Effector memory CD8-positive, alpha-beta T cell (primary cell): ENCODE results near the gene SYNGAP1.
"Not testable (repeated sequence)": the region's sequence is repeated elsewhere in the genome, so short reads cannot be mapped to it uniquely, and the experiment has no call there.

Experiments used
- ATAC-seq: fragments of 150-1000 bp; cut with Tn5 transposase; replicated peaks from 2 replicates; pipeline ENCODE4 v1.10.0; 2021; ENCODE audit warnings: mild to moderate bottlenecking, moderate library complexity
- DNase-seq, 3 experiments: peaks; one replicate each; pipeline ENCODE4 v3.0.0; 2021
- H3K27ac Mint-ChIP-seq, 2 donors: one replicate each; pipeline ENCODE4 v1.8.0; 2022; ENCODE audit warnings: mild to moderate bottlenecking in 2 of 2, mixed read lengths in 2 of 2, moderate library complexity in 2 of 2
- H3K27me3 Mint-ChIP-seq, 2 donors: one replicate each; pipeline ENCODE4 v1.8.0; 2022; ENCODE audit warnings: mixed read lengths in 2 of 2
- H3K36me3 Mint-ChIP-seq: one replicate; pipeline ENCODE4 v1.8.0; 2022; ENCODE audit warnings: mild to moderate bottlenecking, moderate library complexity, mixed read lengths; ENCODE audit not compliant: insufficient read depth
- H3K4me1 Mint-ChIP-seq, 2 donors: one replicate each; pipeline ENCODE4 v1.8.0; 2022; ENCODE audit warnings: low read depth in 2 of 2, mixed read lengths in 2 of 2
- H3K4me3 Mint-ChIP-seq, 2 donors: one replicate each; pipeline ENCODE4 v1.8.0; 2022; ENCODE audit warnings: mild to moderate bottlenecking in 2 of 2, mixed read lengths in 2 of 2, moderate library complexity in 2 of 2
- H3K9me3 Mint-ChIP-seq, 2 donors: one replicate each; pipeline ENCODE4 v1.8.0; 2022; ENCODE audit warnings: mixed read lengths in 2 of 2

SYNGAP1 gene

DNA sequence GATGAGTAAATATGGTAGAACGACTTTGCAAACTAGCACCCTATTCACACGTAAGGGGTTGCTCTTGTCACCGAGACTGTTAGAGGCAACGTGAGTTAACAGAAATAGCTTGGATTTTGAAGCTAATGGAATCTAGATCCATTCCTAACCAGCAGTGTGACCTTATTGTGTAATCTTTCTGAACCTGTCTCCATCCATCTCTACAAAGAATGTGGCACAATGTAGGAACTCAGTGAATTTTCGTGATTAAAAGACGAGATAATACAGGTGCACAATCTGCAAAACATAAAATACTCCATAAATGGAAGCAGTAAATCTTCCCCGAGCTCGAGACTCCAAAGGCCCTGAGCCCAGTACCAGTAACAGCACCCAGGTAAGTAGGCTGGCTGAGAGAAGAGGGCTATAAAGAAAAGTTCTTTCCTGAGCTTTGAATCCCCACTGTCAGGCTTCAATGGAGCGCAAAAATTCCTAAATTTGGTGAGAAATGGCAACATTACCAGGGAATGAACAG lies 29.0 kb upstream of the SYNGAP1 start:
- peak; percentile 3 for ATAC-seq
- DNase-seq = no peak
- peak overlapping the region; percentile 78 to 90 for H3K27ac Mint-ChIP-seq
- peaks cover 16 to 30% of the 10 kb centered on the region in 2 donors for H3K4me1 Mint-ChIP-seq
- H3K36me3 Mint-ChIP-seq = peaks cover 6% of the 10 kb centered on the region
- H3K27me3 Mint-ChIP-seq = no peaks in the 10 kb centered on the region
- peak overlapping the region; percentile 81 to 83 for H3K4me3 Mint-ChIP-seq
- no peaks in the 10 kb centered on the region for H3K9me3 Mint-ChIP-seq

DNA sequence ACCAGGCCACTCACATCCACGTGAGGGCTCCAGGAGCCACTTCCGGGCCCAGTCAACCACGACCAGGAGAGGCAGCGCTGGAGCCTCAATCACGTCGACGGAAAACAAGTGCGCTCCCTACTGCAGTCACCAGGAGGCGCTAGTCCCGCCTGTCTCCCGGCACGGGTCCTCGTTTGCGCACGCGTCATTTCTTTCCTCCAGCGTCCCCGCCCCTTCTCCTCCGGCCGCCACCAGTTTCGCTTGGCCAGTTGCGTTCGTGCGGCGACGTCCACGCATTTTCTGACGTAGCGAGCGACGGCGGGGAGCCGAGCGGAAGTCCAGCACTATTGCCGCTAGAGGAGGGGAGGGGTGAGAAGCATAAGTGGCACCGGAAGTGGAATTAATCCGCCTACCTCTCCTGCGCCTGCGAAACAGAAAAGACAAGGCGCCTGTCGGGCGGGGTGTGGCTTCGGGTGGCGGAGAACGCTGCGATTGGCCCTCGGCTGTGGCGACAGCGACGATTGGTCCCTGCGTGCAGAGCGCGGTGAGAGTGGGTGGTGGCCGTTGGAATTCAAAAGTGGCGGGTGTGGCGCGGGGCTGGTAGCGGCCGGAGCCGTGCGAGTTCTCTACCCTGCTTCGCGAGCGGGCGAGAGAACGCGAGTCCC lies 28.5 kb upstream of the SYNGAP1 start, which contains the start of gene KIFC1:
Gene KIFC1, plus strand, starts transcription at position 546 of the 644 bp plus-strand sequence. CDS start 163 bp downstream, outside the sequence.
- ATAC-seq (peak; percentile 86), DNase-seq (peak; percentile 99)
- Mint-ChIP-seq H3K4me3 (peak within 1 kb of the TSS; percentile 81 to 83), H3K4me1 (peaks cover 16 to 30% of the 10 kb centered on the region in 2 donors), H3K36me3 (peaks cover 6% of the 10 kb centered on the region), H3K27ac (peak within 1 kb of the TSS; percentile 78 to 90), H3K9me3 (no peaks in the 10 kb centered on the region), H3K27me3 (no peaks in the 10 kb centered on the region)

DNA sequence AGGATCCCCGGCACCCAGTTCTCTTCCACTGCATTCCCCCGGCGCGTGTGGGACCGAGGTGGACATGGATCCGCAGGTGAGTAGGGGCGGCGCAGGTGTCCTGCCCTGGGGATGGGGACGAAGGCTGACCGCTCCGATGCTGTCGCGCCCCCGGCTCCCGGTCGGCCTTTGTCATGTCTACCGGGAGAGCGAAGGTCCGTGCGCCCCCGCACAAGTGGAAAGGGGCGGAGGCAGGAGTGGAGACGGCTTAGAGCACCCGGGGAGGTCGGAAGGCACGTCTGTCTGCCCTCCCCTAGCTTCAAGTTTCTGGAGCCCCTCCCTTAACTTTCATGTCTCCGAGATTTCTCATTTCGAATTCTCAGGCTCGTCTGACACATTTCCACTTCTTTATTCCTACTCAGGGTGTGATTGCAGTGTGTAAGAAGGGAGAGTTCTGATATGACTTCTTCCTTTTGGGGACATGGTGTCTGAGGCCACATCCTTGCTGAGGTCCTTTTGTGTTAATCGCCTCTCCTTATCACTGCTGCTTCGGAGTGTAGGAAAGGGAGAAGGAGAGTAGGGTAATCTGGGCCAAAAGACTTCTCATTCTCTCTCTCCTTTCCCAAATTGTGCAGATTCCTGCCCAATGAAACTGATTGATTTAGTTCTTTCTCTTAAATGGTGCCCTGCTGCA lies 27.8 kb upstream of the SYNGAP1 start:
- no peaks in the 10 kb centered on the region for H3K27me3 Mint-ChIP-seq
- H3K27ac Mint-ChIP-seq = peak overlapping the region; percentile 78 to 90
- no peak for ATAC-seq
- peak overlapping the region; percentile 81 to 83 for H3K4me3 Mint-ChIP-seq
- H3K9me3 Mint-ChIP-seq = no peaks in the 10 kb centered on the region
- H3K4me1 Mint-ChIP-seq = peaks cover 16 to 30% of the 10 kb centered on the region in 2 donors
- DNase-seq = no peak
- H3K36me3 Mint-ChIP-seq = peaks cover 6% of the 10 kb centered on the region

DNA sequence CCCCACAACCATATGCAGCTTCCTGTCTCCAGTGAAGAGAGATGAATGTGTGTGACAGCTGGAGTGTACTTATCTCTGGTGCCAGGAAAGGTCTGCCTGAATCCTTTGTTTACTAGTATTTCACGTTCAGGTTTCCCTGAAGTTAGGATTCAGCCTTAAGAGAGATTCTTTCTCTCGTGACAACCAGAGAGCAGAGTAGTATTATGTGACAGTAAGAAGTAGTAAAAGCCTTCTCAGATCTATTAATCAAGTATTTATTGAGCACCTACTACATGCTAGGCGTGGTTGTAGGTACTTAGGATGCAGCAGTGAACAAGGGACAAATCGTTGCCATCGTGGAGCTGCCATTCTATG lies 27.3 kb upstream of the SYNGAP1 start:
- H3K36me3 Mint-ChIP-seq = peaks cover 6% of the 10 kb centered on the region
- no peaks in the 10 kb centered on the region for H3K27me3 Mint-ChIP-seq
- H3K9me3 Mint-ChIP-seq = no peaks in the 10 kb centered on the region
- ATAC-seq = no peak
- peak overlapping the region; percentile 81 to 83 for H3K4me3 Mint-ChIP-seq
- H3K4me1 Mint-ChIP-seq = peaks cover 16 to 32% of the 10 kb centered on the region in 2 donors
- DNase-seq = no peak
- H3K27ac Mint-ChIP-seq = peak overlapping the region in 1 of 2 donors; percentile 78

DNA sequence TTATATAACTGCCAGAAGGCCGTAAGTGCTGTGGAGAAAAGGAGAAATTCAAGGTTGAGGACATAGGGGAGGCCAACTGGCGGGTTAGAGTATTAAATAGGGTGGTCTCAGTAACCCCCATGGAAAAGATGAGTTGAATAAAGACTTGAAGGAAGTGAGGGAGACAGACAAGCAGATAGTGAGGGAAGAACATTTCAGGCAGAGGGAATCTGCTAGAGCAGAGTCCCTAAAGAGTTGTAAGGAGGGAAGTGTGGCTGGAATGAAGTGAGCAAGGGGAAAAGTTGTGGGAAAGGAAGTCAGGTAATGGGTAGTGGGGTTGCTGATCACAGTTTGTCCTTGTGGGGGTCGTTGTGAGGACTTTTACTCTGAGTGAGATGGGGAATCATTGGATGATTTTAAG lies 26.9 kb upstream of the SYNGAP1 start:
- ATAC-seq (no peak), DNase-seq (no peak)
- peaks cover 6% of the 10 kb centered on the region for H3K36me3 Mint-ChIP-seq
- no peaks in the 10 kb centered on the region for H3K9me3 Mint-ChIP-seq
- H3K27ac Mint-ChIP-seq = peak overlapping the region in 1 of 2 donors; percentile 78
- H3K4me3 Mint-ChIP-seq = peak overlapping the region in 1 of 2 donors; percentile 81
- no peaks in the 10 kb centered on the region for H3K27me3 Mint-ChIP-seq
- H3K4me1 Mint-ChIP-seq = peaks cover 16 to 36% of the 10 kb centered on the region in 2 donors

DNA sequence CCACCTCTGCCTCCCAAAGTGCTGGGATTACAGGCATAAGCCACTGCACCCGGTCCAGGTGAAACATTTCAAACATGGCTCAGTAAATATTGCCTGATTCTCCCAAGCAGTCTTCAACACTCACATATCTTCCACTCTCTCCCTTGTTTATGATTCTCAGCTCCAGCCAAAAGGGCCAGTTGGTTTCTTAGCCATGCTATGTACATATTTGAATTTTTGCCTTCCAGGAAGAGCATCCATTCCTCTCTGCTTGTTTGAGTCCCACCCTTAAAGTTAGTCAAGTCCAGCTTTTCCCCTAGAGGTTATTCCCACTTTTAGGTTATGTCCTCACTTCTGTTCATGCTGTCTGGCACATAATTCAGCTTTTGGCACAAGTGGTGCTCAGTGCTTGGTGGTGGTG lies 22.3 kb upstream of the SYNGAP1 start:
- Mint-ChIP-seq H3K9me3 (no peaks in the 10 kb centered on the region), H3K36me3 (no peaks in the 10 kb centered on the region)

DNA sequence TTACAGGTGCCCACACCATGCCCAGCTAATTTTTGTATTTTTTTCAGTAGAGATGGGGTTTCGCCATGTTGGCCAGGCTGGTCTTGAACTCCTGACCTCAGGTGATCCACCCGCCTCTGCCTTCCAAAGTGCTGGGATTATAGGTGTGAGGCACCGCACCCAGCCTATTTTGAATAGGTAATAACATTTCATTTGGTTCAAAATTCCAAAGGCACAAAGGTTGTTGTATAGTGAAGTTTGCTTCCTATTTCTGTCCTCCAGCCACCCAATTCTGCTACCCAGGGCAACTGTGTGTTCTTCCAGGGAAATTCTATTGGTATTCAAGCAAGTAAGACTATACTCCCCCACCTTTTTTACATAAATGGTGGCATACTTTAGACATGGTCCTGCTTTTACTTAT lies 21.3 kb upstream of the SYNGAP1 start:
- ATAC-seq, H3K27me3 Mint-ChIP-seq, DNase-seq, H3K27ac Mint-ChIP-seq, H3K36me3 Mint-ChIP-seq, H3K9me3 Mint-ChIP-seq, H3K4me3 Mint-ChIP-seq: not testable (repeated sequence)
- H3K4me1 Mint-ChIP-seq = peaks cover 5 to 12% of the 10 kb centered on the region in 2 donors

More for the DNA sequence above, 22.3 kb upstream of the SYNGAP1 start:
- no peak overlapping the region for H3K4me3 Mint-ChIP-seq
- no peak for DNase-seq
- peak overlapping the region in 1 of 2 donors; percentile 44 for H3K27ac Mint-ChIP-seq
- H3K27me3 Mint-ChIP-seq = no peaks in the 10 kb centered on the region
- no peak for ATAC-seq
- peaks cover 6 to 19% of the 10 kb centered on the region in 2 donors for H3K4me1 Mint-ChIP-seq

DNA sequence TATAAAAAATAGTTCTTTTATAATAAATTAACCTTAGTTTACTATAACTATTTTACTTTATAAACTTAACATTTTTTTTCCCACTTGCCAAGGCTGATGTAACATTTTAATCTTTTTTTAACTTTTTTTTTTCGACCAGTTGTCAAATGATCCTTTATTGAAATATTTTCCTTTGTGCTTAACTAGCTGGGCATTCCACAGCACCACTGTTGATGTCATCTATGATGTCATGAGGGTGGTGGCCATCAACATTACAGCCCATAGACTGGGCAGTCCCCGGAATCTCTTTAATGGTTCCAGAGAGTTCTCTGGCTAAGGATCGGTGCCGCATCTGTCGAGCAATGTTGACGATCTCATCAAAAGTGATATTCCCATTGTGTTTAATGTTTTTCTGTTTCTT lies 20.0 kb upstream of the SYNGAP1 start:
- H3K36me3 Mint-ChIP-seq, H3K9me3 Mint-ChIP-seq, H3K27me3 Mint-ChIP-seq, H3K27ac Mint-ChIP-seq, DNase-seq, H3K4me3 Mint-ChIP-seq, ATAC-seq: not testable (repeated sequence)
- H3K4me1 Mint-ChIP-seq = peaks cover 5 to 14% of the 10 kb centered on the region in 2 donors

DNA sequence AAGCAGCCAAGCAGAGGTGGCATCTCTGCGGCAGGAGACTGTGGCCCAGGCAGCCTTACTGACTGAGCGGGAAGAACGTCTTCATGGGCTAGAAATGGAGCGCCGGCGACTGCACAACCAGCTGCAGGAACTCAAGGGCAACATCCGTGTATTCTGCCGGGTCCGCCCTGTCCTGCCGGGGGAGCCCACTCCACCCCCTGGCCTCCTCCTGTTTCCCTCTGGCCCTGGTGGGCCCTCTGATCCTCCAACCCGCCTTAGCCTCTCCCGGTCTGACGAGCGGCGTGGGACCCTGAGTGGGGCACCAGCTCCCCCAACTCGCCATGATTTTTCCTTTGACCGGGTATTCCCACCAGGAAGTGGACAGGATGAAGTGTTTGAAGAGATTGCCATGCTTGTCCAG lies 15.0 kb upstream of the SYNGAP1 start:
- no peak overlapping the region for H3K4me3 Mint-ChIP-seq
- H3K27me3 Mint-ChIP-seq = no peaks in the 10 kb centered on the region
- H3K9me3 Mint-ChIP-seq = no peaks in the 10 kb centered on the region
- H3K4me1 Mint-ChIP-seq = peaks cover 13 to 29% of the 10 kb centered on the region in 2 donors
- H3K36me3 Mint-ChIP-seq = peaks cover 2% of the 10 kb centered on the region
- H3K27ac Mint-ChIP-seq = peak overlapping the region in 1 of 2 donors; percentile 38
- no peak for DNase-seq
- ATAC-seq = no peak

DNA sequence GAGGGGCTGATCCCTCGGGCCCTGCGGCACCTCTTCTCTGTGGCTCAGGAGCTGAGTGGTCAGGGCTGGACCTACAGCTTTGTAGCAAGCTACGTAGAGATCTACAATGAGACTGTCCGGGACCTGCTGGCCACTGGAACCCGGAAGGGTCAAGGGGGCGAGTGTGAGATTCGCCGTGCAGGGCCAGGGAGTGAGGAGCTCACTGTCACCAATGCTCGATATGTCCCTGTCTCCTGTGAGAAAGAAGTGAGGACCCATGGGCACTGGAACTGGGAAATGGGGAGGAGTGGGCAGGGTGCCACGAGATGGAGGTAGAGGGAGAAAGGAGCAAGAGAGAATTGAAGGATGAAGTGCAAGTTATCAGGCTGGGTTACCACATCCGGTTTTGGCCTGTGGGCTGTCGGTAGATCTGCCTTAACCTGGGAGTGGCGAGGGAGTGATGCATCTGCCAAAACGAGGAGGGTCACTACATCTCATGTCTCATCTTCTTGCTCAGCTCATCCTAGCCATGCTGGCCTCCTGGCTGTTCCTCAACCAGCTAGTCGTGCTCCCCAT lies 14.4 kb upstream of the SYNGAP1 start:
- Mint-ChIP-seq H3K9me3 (no peaks in the 10 kb centered on the region), H3K4me3 (peak overlapping the region; percentile 57 to 59), H3K27me3 (no peaks in the 10 kb centered on the region), H3K36me3 (peaks cover 8% of the 10 kb centered on the region), H3K4me1 (peaks cover 16 to 31% of the 10 kb centered on the region in 2 donors), H3K27ac (peak overlapping the region; percentile 38 to 64)
- ATAC-seq (no peak), DNase-seq (no peak)

DNA sequence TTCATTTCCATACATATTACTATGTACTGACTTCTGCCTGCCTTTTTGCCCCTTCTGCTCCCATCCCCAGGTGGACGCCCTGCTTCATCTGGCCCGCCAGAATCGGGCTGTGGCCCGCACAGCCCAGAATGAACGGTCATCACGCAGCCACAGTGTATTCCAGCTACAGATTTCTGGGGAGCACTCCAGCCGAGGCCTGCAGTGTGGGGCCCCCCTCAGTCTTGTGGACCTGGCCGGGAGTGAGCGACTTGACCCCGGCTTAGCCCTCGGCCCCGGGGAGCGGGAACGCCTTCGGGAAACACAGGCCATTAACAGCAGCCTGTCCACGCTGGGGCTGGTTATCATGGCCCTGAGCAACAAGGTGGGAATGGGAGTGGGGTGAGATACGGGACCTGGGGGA lies 13.7 kb upstream of the SYNGAP1 start:
- ATAC-seq = no peak
- no peaks in the 10 kb centered on the region for H3K9me3 Mint-ChIP-seq
- peak overlapping the region; percentile 38 to 64 for H3K27ac Mint-ChIP-seq
- peaks cover 12% of the 10 kb centered on the region for H3K36me3 Mint-ChIP-seq
- DNase-seq = no peak
- H3K4me1 Mint-ChIP-seq = peaks cover 16 to 31% of the 10 kb centered on the region in 2 donors
- H3K4me3 Mint-ChIP-seq = no peak overlapping the region
- H3K27me3 Mint-ChIP-seq = no peaks in the 10 kb centered on the region

DNA sequence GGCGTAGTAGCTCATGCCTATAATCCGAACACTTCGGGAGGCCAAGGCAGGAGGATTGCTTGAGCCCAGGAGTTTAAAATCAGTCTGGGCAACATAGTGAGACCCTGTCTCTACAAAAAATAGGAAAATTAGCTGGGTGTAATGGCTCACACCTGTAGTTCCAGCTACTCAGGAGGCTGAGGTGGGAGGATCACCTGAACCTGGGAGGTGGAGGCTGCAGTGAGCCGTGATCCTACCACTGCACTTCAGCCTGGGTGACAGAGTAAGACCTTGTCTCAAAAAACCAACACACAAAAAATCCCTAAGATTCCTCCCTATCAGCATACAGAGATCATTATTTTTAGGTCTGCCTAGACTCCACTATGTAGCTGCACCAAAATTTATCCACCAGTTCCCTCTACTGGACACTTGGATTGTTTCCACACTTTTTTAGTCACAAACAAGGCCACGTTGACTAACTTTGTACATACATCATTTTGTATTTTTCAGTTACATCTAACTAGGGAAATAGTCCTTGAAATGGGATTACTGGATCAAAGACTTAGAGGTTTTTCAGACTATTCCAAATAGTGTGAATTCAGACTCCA lies 12.6 kb upstream of the SYNGAP1 start:
- no peak overlapping the region for H3K27ac Mint-ChIP-seq
- peaks cover 21% of the 10 kb centered on the region for H3K36me3 Mint-ChIP-seq
- H3K9me3 Mint-ChIP-seq = no peaks in the 10 kb centered on the region
- ATAC-seq (no peak), DNase-seq (no peak)
- no peak overlapping the region for H3K4me3 Mint-ChIP-seq
- H3K27me3 Mint-ChIP-seq = no peaks in the 10 kb centered on the region
- H3K4me1 Mint-ChIP-seq = peaks cover 23 to 37% of the 10 kb centered on the region in 2 donors

DNA sequence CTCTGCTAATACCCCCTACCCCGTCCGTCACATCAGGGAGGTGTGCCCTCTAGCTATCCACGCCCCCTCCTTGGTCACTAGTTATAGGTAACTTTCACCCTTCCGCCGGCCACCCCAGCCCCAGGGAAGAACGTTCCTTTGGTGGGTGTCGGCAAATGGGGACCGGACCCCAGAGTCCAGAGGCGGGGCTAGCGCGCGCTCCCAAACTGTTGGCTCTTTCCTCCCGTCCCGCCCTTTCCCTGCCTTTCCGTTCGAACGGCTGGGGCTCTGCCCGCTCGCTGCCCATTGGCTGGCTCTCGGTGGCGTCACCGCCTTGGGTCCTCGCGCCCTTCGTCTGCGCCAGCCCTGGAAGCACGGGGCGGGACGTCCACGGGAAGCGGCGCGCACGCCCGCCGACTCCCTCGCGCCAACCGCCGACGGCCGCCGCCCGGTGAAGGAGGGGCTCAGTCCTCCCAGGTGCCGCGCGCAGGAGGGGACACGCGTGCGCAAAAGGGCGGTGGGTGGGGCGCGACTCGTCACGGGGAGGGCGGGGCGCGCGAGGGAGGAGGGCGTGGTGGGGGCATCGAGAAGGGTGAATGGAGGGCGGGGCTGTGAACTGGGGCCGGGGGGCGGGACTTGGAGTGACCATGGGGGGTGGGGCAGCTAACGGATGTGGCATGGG lies 9.7 kb upstream of the SYNGAP1 start:
- peaks cover 51% of the 10 kb centered on the region for H3K36me3 Mint-ChIP-seq
- no peaks in the 10 kb centered on the region for H3K27me3 Mint-ChIP-seq
- ATAC-seq (peak; percentile 74), DNase-seq (peak; percentile 92 to 96 (median 95))
- H3K27ac Mint-ChIP-seq = peak overlapping the region; percentile 97 to 100
- peaks cover 45 to 55% of the 10 kb centered on the region in 2 donors for H3K4me1 Mint-ChIP-seq
- H3K4me3 Mint-ChIP-seq = peak overlapping the region; percentile 85 to 89
- H3K9me3 Mint-ChIP-seq = no peaks in the 10 kb centered on the region
